GM12878 (cell line): Measurements from ENCODE around the gene GFRA4. TPM values are rescaled to one million over a fixed set of nuclear protein-coding genes. Genes with fewer than 3 reads are reported as not detected.

ENCODE experiments used
- ATAC-seq: fragments of 200-7000 bp; cut with Tn5 transposase; 3 replicates; pipeline ENCODE4 v1.9.1; 2020; ENCODE audit warnings: mild to moderate bottlenecking, moderate library complexity
- BruUV-seq: library from RNA; stranded (reverse); fragments of 400-500 nt; replicated peaks from 2 replicates; lab custom pipeline; 2021; lab: Mats Ljungman, UMichigan
- CTCF ChIA-PET: fragments of 300-600 bp; sonication (Branson Sonifier 250); formaldehyde crosslinking; extraction: SDS; loops from one replicate; lab custom pipeline; 2021; ENCODE audit warnings: inconsistent platforms; lab: Yijun Ruan, JAX
- POLR2A ChIA-PET: fragments of 350-600 bp; formaldehyde crosslinking; extraction: SDS; loops from one replicate; lab custom pipeline; 2021; ENCODE audit warnings: inconsistent platforms; lab: Charles Lee
- RAD21 ChIA-PET: fragments of 300-600 bp; sonication (Branson Sonifier 250); formaldehyde crosslinking; loops from one replicate; lab custom pipeline; 2023; ENCODE audit warnings: antibody characterized with exemption; ENCODE audit not compliant: unreplicated experiment; lab: Charles Lee
- SMC1A ChIA-PET: fragments of 300-600 bp; sonication (Branson Sonifier 250); formaldehyde crosslinking; loops from one replicate; lab custom pipeline; 2023; ENCODE audit not compliant: unreplicated experiment, uncharacterized antibody; lab: Charles Lee
- DNase-seq: peaks from one replicate; pipeline ENCODE4 v3.0.0-alpha.2; 2011; ENCODE audit warnings: low read depth, low spot score
- FAIRE-seq: peaks from 3 replicates; lab custom pipeline; 2011; peaks lifted over from hg19 to GRCh38; lab: Jason Lieb, UNC
- H2AFZ ChIP-seq: 2 replicates; pipeline ENCODE4 v1.6.0; 2011; ENCODE audit warnings: low read depth, low read length, control low read depth; ENCODE audit not compliant: control insufficient read depth
- H3K27ac ChIP-seq: 2 replicates; pipeline ENCODE4 v1.5.1; 2011; ENCODE audit warnings: control low read depth; ENCODE audit not compliant: control insufficient read depth, insufficient read depth
- H3K27me3 ChIP-seq, 2 experiments: replicated peaks in 1 of 2; 2 replicates each; pipeline versions ENCODE4 v1.6.0 to v1.6.1; 2011; ENCODE audit warnings: low read length in 1 of 2; ENCODE audit not compliant: control insufficient read depth in 2 of 2, insufficient read depth in 2 of 2
- H3K36me3 ChIP-seq, 2 experiments: 2 replicates each; pipeline ENCODE4 v1.5.1; 2011; ENCODE audit warnings: low read length in 1 of 2; ENCODE audit not compliant: control insufficient read depth in 2 of 2, insufficient read depth in 2 of 2
- H3K4me1 ChIP-seq: 2 replicates; pipeline ENCODE4 v1.6.1; 2011; ENCODE audit warnings: mild to moderate bottlenecking, low read length, moderate library complexity, mixed read lengths; ENCODE audit not compliant: control insufficient read depth, insufficient read depth
- H3K4me2 ChIP-seq: 2 replicates; pipeline ENCODE4 v1.6.0; 2011; ENCODE audit warnings: control low read depth; ENCODE audit not compliant: control insufficient read depth, insufficient read depth
- H3K4me3 ChIP-seq: fragments of 200-600 bp; sonication (generic); 2 replicates; pipeline ENCODE4 v1.5.1; 2016
- H3K79me2 ChIP-seq: 2 replicates; pipeline ENCODE4 v1.6.0; 2011; ENCODE audit warnings: low read length; ENCODE audit not compliant: control insufficient read depth, insufficient read depth
- H3K9ac ChIP-seq: 2 replicates; pipeline ENCODE4 v1.8.0; 2011; ENCODE audit warnings: low read length, control low read depth, mixed read lengths; ENCODE audit not compliant: control insufficient read depth, insufficient read depth
- H3K9me3 ChIP-seq: replicated peaks from 3 replicates; pipeline ENCODE4 v1.5.1; 2011; ENCODE audit warnings: mild to moderate bottlenecking, low read length; ENCODE audit not compliant: control insufficient read depth, insufficient read depth
- H4K20me1 ChIP-seq: 2 replicates; pipeline ENCODE4 v1.6.0; 2011; ENCODE audit not compliant: control insufficient read depth, insufficient read depth
- NBN ChIP-seq: fragments of 450-650 bp; IDR thresholded peaks from 2 replicates; pipeline ENCODE4 v1.6.1; 2016
- PAX5 ChIP-seq: IDR thresholded peaks from 2 replicates; pipeline ENCODE4 v1.6.1; 2011; ENCODE audit warnings: low read depth, low read length, borderline replicate concordance
- RCOR1 ChIP-seq: conservative IDR thresholded peaks from 2 replicates; pipeline ENCODE4 v1.6.1; 2012; ENCODE audit warnings: low read depth, low read length, improper control_type of control experiment
- RELA ChIP-seq: fragments of 450-650 bp; IDR thresholded peaks from 2 replicates; pipeline ENCODE4 v1.8.0; 2014; ENCODE audit warnings: borderline replicate concordance; ENCODE audit not compliant: partially characterized antibody
- SIX5 ChIP-seq: IDR thresholded peaks from 2 replicates; pipeline ENCODE4 v1.6.1; 2011; ENCODE audit warnings: mild to moderate bottlenecking, low read depth, low read length, moderate library complexity; ENCODE audit not compliant: severe bottlenecking
- SPI1 ChIP-seq: IDR thresholded peaks from 2 replicates; pipeline ENCODE4 v1.6.1; 2011; ENCODE audit warnings: low read depth, mild to moderate bottlenecking, low read length, moderate library complexity, borderline replicate concordance; ENCODE audit not compliant: insufficient read depth
- TBL1XR1 ChIP-seq: IDR thresholded peaks from 2 replicates; pipeline ENCODE4 v1.6.1; 2012; ENCODE audit warnings: low read depth, low read length, improper control_type of control experiment
- YBX1 ChIP-seq: fragments of 450-650 bp; IDR thresholded peaks from 2 replicates; pipeline ENCODE4 v1.6.1; 2016; ENCODE audit warnings: antibody characterized with exemption
- ZNF217 ChIP-seq: fragments of 450-650 bp; IDR thresholded peaks from 2 replicates; pipeline ENCODE4 v1.6.1; 2017; ENCODE audit warnings: antibody characterized with exemption, mild to moderate bottlenecking
- WGBS: methylation state at CpG from one replicate; pipeline ENCODE4 v1.1.6; 2016; ENCODE audit warnings: low lambda C conversion rate; ENCODE audit not compliant: insufficient replicate concordance, insufficient coverage; ENCODE audit errors: missing lambda C conversion rate; 5-methylcytosine and 5-hydroxymethylcytosine counted together
- in situ Hi-C: fragments of 300-500 bp; cut with MboI; formaldehyde crosslinking; loops from 9 replicates; pipeline ENCODE4 v1.14.3; 2018; ENCODE audit warnings: mixed read lengths
- intact Hi-C: fragments of 100-400 bp; cut with micrococcal nuclease; formaldehyde crosslinking; loops from one replicate; pipeline ENCODE4 v1.14.2; 2022; ENCODE audit not compliant: unreplicated experiment
- polyA plus RNA-seq, 11 experiments: library from polyadenylated mRNA; depleted of rRNA in 4 of 11; unstranded in 6 of 11; stranded (reverse) in 5 of 11; fragments of >200 nt; fragmentation: Nextera tagmentation in 4 of 11; fragmentation: Illumina TruSeq in 1 of 11; extraction: Ambion mirVana in 4 of 11; extraction: Trizol in 1 of 11; gene quantifications; 1 replicate in 1 of 11; 2 replicates in 10 of 11; pipeline versions ENCODE4 v1.2.1 to v1.2.3, GENCODE V29; 2011 to 2016; ENCODE audit warnings: inconsistent platforms in 2 of 11, missing spikeins in 2 of 11, low read depth in 1 of 11
- total RNA-seq, 4 experiments: library from RNA; depleted of rRNA in 3 of 4; stranded (reverse); fragments of >200 nt in 3 of 4; fragmentation: Illumina TruSeq in 1 of 4; extraction: Trizol in 1 of 4; gene quantifications; 2 replicates each; pipeline versions ENCODE4 v1.2.1 to v1.2.3, GENCODE V29; 2013 to 2021
- TF ChIP-seq, protein P1 (sequence below): fragments of 150-350 bp; IDR thresholded peaks from 2 replicates; pipeline ENCODE4 v1.6.1; 2014; ENCODE audit warnings: mild to moderate bottlenecking, low read depth, low read length
- TF ChIP-seq, protein P2 (sequence below): IDR thresholded peaks from 2 replicates; pipeline ENCODE4 v1.6.1; 2011; ENCODE audit warnings: low read depth, mild to moderate bottlenecking, low read length, moderate library complexity, borderline replicate concordance; ENCODE audit errors: extremely low read depth
- TF ChIP-seq, protein P3 (sequence below): fragments of 450-650 bp; formaldehyde crosslinking; IDR thresholded peaks from 2 replicates; pipeline ENCODE4 v1.4.0; 2020; ENCODE audit warnings: mild to moderate bottlenecking, moderate library complexity
- TF ChIP-seq, protein P4 (sequence below), 3 experiments: IDR thresholded peaks in 2 of 3; conservative IDR thresholded peaks in 1 of 3; 2 replicates each; pipeline ENCODE4 v1.5.1; 2011; ENCODE audit warnings: low read depth in 3 of 3, low read length in 3 of 3, mild to moderate bottlenecking in 3 of 3, control low read depth in 2 of 3, moderate library complexity in 2 of 3, inconsistent platforms in 1 of 3, mixed read lengths in 1 of 3; ENCODE audit not compliant: control insufficient read depth in 2 of 3, insufficient read depth in 1 of 3; ENCODE audit errors: extremely low read depth in 1 of 3
- TF ChIP-seq, protein P5 (sequence below): fragments of 450-650 bp; IDR thresholded peaks from 2 replicates; pipeline ENCODE4 v1.6.1; 2018; ENCODE audit warnings: mild to moderate bottlenecking, low read depth, moderate library complexity; ENCODE audit not compliant: partially characterized antibody

GFRA4 gene
- total and polyA plus RNA-seq, 10 of the 15 experiments (the other 5 are each of a cell fraction or from before 2014, with no cell fraction given), result 0.04 TPM; not detected in 9

DNA sequence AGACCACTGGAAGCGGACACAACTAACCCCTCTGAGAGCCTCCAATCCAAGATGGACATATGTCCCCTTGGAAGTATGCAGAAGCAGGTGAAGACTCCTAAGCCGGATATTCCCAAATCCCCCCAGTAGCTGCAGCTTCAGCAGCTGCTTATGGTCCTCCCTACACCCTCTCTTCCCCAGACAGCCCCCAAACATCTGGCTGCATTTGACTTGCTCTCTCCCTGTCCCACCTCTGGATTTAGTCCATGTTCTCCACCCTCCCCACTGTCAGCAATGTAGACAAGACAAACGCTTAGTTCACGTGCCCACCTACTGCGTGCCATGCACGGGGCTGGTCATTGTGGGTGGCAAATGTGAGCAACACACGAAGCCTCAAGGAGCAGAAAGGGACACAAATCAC lies 23.2 kb upstream of the GFRA4 start:
- no TSS peak for BruUV-seq
- POLR2A ChIA-PET, result no interaction called here
- TF ChIP-seq, protein P1, sequence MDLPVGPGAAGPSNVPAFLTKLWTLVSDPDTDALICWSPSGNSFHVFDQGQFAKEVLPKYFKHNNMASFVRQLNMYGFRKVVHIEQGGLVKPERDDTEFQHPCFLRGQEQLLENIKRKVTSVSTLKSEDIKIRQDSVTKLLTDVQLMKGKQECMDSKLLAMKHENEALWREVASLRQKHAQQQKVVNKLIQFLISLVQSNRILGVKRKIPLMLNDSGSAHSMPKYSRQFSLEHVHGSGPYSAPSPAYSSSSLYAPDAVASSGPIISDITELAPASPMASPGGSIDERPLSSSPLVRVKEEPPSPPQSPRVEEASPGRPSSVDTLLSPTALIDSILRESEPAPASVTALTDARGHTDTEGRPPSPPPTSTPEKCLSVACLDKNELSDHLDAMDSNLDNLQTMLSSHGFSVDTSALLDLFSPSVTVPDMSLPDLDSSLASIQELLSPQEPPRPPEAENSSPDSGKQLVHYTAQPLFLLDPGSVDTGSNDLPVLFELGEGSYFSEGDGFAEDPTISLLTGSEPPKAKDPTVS, result no peak
- TF ChIP-seq SPI1 (no peak), RCOR1 (no peak), ZNF217 (no peak), TBL1XR1 (no peak), YBX1 (no peak), NBN (no peak), SIX5 (no peak), RELA (no peak), PAX5 (no peak)
- TF ChIP-seq, protein P2, sequence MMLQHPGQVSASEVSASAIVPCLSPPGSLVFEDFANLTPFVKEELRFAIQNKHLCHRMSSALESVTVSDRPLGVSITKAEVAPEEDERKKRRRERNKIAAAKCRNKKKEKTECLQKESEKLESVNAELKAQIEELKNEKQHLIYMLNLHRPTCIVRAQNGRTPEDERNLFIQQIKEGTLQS, result no peak
- TF ChIP-seq, protein P3, sequence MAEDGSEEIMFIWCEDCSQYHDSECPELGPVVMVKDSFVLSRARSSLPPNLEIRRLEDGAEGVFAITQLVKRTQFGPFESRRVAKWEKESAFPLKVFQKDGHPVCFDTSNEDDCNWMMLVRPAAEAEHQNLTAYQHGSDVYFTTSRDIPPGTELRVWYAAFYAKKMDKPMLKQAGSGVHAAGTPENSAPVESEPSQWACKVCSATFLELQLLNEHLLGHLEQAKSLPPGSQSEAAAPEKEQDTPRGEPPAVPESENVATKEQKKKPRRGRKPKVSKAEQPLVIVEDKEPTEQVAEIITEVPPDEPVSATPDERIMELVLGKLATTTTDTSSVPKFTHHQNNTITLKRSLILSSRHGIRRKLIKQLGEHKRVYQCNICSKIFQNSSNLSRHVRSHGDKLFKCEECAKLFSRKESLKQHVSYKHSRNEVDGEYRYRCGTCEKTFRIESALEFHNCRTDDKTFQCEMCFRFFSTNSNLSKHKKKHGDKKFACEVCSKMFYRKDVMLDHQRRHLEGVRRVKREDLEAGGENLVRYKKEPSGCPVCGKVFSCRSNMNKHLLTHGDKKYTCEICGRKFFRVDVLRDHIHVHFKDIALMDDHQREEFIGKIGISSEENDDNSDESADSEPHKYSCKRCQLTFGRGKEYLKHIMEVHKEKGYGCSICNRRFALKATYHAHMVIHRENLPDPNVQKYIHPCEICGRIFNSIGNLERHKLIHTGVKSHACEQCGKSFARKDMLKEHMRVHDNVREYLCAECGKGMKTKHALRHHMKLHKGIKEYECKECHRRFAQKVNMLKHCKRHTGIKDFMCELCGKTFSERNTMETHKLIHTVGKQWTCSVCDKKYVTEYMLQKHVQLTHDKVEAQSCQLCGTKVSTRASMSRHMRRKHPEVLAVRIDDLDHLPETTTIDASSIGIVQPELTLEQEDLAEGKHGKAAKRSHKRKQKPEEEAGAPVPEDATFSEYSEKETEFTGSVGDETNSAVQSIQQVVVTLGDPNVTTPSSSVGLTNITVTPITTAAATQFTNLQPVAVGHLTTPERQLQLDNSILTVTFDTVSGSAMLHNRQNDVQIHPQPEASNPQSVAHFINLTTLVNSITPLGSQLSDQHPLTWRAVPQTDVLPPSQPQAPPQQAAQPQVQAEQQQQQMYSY (CRISPR knock-in tag), result no peak
- TF ChIP-seq, protein P4, sequence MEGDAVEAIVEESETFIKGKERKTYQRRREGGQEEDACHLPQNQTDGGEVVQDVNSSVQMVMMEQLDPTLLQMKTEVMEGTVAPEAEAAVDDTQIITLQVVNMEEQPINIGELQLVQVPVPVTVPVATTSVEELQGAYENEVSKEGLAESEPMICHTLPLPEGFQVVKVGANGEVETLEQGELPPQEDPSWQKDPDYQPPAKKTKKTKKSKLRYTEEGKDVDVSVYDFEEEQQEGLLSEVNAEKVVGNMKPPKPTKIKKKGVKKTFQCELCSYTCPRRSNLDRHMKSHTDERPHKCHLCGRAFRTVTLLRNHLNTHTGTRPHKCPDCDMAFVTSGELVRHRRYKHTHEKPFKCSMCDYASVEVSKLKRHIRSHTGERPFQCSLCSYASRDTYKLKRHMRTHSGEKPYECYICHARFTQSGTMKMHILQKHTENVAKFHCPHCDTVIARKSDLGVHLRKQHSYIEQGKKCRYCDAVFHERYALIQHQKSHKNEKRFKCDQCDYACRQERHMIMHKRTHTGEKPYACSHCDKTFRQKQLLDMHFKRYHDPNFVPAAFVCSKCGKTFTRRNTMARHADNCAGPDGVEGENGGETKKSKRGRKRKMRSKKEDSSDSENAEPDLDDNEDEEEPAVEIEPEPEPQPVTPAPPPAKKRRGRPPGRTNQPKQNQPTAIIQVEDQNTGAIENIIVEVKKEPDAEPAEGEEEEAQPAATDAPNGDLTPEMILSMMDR (IDR thresholded peaks at IDR 0.05 in 2 of 3, conservative IDR thresholded peaks at IDR 0.05 in 1 of 3; ENCODE audit: control insufficient read depth in 2 of 3, extremely low read depth in 1 of 3, insufficient read depth in 1 of 3, low read depth in 3 of 3, low read length in 3 of 3), result no peak
- TF ChIP-seq, protein P5, sequence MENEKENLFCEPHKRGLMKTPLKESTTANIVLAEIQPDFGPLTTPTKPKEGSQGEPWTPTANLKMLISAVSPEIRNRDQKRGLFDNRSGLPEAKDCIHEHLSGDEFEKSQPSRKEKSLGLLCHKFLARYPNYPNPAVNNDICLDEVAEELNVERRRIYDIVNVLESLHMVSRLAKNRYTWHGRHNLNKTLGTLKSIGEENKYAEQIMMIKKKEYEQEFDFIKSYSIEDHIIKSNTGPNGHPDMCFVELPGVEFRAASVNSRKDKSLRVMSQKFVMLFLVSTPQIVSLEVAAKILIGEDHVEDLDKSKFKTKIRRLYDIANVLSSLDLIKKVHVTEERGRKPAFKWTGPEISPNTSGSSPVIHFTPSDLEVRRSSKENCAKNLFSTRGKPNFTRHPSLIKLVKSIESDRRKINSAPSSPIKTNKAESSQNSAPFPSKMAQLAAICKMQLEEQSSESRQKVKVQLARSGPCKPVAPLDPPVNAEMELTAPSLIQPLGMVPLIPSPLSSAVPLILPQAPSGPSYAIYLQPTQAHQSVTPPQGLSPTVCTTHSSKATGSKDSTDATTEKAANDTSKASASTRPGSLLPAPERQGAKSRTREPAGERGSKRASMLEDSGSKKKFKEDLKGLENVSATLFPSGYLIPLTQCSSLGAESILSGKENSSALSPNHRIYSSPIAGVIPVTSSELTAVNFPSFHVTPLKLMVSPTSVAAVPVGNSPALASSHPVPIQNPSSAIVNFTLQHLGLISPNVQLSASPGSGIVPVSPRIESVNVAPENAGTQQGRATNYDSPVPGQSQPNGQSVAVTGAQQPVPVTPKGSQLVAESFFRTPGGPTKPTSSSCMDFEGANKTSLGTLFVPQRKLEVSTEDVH, result no peak

More for the DNA sequence above, 23.2 kb upstream of the GFRA4 start:
- H3K9ac ChIP-seq, result no peak overlapping the region
- no peaks in the 10 kb centered on the region for H3K36me3 ChIP-seq
- DNase-seq, result no peak
- in situ Hi-C loops (no loop called here), intact Hi-C loops (loop anchor here (10.0 kb wide), 1 partner anchor 398 kb away; no protein-coding TSS in a partner anchor)
- CTCF ChIA-PET, result interaction anchor here (2.2 kb wide), 1 partner anchor 25 kb away, joined by 5 read pairs; no protein-coding TSS in a partner anchor
- H4K20me1 ChIP-seq, result no peaks in the 10 kb centered on the region
- H3K79me2 ChIP-seq, result no peaks in the 10 kb centered on the region
- RAD21 ChIA-PET, result no interaction called here
- ATAC-seq, result no peak
- H3K4me2 ChIP-seq, result no peak overlapping the region
- H3K27me3 ChIP-seq, result peaks cover 0 to 3% of the 10 kb centered on the region in 2 experiments; a peak in 3 of 4 replicates
- no peak overlapping the region for H3K4me3 ChIP-seq
- FAIRE-seq, result no peak
- no peaks in the 10 kb centered on the region for H3K9me3 ChIP-seq
- 34% methylated on average over 7 of the region's 7 CpGs for WGBS
- H3K4me1 ChIP-seq, result no peaks in the 10 kb centered on the region
- SMC1A ChIA-PET, result interaction anchor here (1.2 kb wide), 1 partner anchor 10 kb away, joined by 3 read pairs; no protein-coding TSS in a partner anchor
- no peak overlapping the region for H3K27ac ChIP-seq
- H2AFZ ChIP-seq, result no peak overlapping the region
